Choroid plexus epithelial cell (primary cell): ENCODE data around the gene IL36RN.

Experiments used
- DNase-seq: peaks from one replicate; pipeline ENCODE4 v3.0.0-alpha.2; 2010; ENCODE audit warnings: low read depth
- H3K4me3 ChIP-seq: 2 replicates; pipeline ENCODE4 v1.5.1; 2011; ENCODE audit warnings: low read depth, mild to moderate bottlenecking, control low read depth, low read length, moderate library complexity
- CTCF ChIP-seq: conservative IDR thresholded peaks from 2 replicates; pipeline ENCODE4 v1.5.1; 2011; ENCODE audit warnings: low read depth, mild to moderate bottlenecking, control low read depth, inconsistent platforms, low read length, moderate library complexity

Gene IL36RN

GRCh38 chr2:113054066-113054465, 4.9 kb upstream of the IL36RN start:
- no peak for DNase-seq
- no peak for TF ChIP-seq CTCF

GRCh38 chr2:113056521-113056920, 2.5 kb upstream of the IL36RN start:
- no peak overlapping the region for H3K4me3 ChIP-seq
- peak; percentile 17 for DNase-seq
- TF ChIP-seq CTCF, result no peak

More at GRCh38 chr2:113054066-113054465, 4.9 kb upstream of the IL36RN start:
- no peak overlapping the region for H3K4me3 ChIP-seq

GRCh38 chr2:113057117-113057516, 1.9 kb upstream of the IL36RN start:
- DNase-seq, result no peak
- H3K4me3 ChIP-seq, result no peak overlapping the region
- TF ChIP-seq CTCF, result no peak

- DNase-seq, result no peak
- no peak for TF ChIP-seq CTCF
- no peak overlapping the region for H3K4me3 ChIP-seq
Measured at GRCh38 chr2:113058411-113058994, 495 bp upstream of the IL36RN start.

GRCh38 chr2:113060396-113060795, 1.4 kb downstream of the IL36RN start:
- H3K4me3 ChIP-seq, result no peak overlapping the region
- no peak for TF ChIP-seq CTCF
- peak; percentile 8 for DNase-seq

GRCh38 chr2:113060796-113061195, 1.8 kb downstream of the IL36RN start:
- DNase-seq, result no peak
- H3K4me3 ChIP-seq, result no peak overlapping the region
- TF ChIP-seq CTCF, result no peak

- TF ChIP-seq CTCF, result no peak
- DNase-seq, result no peak
- no peak overlapping the region for H3K4me3 ChIP-seq
Measured at GRCh38 chr2:113061241-113061640, 2.2 kb downstream of the IL36RN start.
